CD4-positive, alpha-beta T cell treated with Interleukin-1 beta for 1 hour (primary cell): Measurements from ENCODE around the gene CRYBG2.
"Not testable (repeated sequence)": the region's sequence is repeated elsewhere in the genome, so short reads cannot be mapped to it uniquely, and the experiment has no call there.

Source experiments
- DNase-seq, 2 donors: peaks; one replicate each; pipeline ENCODE4 v3.0.0-alpha.2; 2020 to 2022

The CRYBG2 gene

GRCh38 chr1:26353976-26354820, at the start of gene CRYBG2:
CRYBG2 (minus strand) TSS chr1:26354130; CDS start chr1:26346657, 7,473 bp downstream.
- no peak for DNase-seq

DNA sequence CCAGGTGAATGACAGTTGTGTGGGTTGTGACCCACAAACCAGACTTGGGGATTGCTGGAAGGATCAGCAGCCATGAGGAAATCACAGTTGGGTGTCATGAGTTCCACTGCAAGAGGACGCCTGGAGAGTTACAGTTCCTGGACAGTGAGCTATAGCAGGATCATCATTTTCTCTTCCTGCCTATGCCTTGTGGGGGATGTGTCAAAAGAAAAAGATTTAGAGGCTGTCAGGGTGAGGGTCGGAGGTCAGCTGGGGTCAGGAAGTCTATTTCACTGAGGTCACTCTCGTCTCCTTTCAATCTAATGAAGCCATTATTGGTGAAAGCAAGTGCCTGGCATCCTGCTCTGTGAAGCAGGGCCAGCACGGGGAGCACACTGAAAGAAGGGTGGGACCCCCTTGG, 49.7 kb upstream of the CRYBG2 start:
- no peak for DNase-seq

DNA sequence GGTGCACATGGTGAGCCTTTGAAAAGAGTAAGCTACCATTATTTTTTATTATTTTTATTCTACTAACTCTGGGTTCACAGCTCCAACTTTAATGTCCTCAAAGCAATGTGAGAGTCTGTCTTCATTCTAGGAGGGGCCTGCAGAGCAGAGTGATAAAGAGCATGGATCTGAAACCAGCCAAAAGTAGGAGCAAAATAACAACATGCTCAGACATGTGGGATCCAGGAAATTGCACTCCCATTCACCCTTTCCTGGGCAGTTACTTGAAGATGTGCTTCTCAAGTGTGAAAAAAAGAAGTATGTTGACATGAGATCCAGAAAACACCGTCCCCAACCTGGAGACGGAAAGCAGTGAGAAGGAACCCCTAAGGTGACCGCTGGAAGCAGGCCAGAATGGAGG, 48.0 kb upstream of the CRYBG2 start:
- no peak for DNase-seq

GRCh38 chr1:26399034-26399433, 45.1 kb upstream of the CRYBG2 start:
- no peak for DNase-seq

DNA sequence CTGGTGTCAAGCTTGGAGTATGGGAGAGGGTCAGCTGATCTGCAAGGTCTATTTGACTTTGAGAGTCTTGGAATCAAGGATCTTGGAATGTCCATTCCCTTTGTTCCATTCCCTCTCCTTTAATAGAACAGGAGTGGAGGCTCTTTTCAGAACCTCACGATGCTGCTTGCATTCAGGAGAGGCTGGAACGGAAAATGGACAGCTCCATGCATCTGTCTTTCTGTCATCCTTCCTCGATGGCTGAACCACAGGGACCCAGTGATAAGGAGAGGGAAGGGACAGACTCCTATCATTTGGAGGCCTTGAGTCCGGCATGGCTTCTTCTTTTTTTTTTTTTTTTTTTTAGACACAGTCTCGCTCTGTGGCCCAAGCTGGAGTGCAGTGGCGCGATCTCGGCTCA, 41.8 kb upstream of the CRYBG2 start:
- no peak for DNase-seq

DNA sequence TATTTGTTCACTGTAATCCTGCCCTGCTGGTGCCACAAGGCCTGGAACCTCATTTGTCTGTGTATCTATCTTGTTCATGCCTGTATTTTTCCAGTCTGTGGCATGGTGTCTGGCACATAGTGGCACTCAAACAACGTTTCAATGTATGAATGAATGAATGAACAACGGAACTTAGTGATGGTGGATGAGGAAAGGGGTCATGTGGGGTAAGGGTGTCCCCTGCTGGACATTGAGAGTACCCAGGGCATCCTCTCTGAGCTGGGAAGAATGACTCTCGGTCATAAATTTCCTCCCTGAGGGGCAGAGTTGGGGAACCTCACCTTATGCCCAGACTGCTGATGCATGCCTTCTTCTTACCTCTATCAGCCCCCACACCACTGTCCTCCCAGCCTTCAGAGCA, 37.5 kb upstream of the CRYBG2 start:
- peak; percentile 44 to 67 for DNase-seq

DNA sequence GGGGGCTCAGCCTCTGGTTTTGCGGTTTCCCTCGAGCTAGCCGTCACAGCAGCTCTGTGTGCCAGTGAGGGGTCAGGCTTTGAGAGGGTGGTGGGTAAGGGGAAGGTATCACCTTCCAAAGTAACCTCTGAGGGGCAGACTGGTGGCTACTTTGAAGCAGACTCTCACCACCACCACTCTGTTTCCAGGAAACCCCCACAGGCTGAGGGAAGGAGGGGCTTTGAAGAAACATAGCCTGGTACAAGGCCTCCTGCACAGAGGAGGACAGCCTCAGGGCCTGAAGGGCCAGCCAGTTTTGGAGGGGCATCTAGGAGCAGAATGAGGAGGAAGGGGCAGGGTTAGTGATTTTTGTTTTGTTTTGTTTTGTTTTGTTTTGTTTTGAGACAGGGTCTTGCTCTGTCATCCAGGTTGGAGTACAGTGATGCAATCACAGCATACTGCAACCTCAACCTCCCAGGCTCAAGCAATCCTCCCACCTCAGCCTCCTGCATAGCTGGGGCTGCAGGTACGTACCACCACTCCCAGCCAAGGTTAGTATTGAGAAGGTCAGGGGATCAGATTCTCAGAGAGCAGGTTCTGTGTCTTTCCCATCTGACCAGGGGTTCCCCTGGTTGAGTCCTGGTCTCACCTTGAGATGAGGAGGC, 35.8 kb upstream of the CRYBG2 start:
- no peak for DNase-seq

GRCh38 chr1:26388791-26389445, 35.0 kb upstream of the CRYBG2 start:
- no peak for DNase-seq

- no peak for DNase-seq
Measured at GRCh38 chr1:26387447-26387846, 33.5 kb upstream of the CRYBG2 start.

DNA sequence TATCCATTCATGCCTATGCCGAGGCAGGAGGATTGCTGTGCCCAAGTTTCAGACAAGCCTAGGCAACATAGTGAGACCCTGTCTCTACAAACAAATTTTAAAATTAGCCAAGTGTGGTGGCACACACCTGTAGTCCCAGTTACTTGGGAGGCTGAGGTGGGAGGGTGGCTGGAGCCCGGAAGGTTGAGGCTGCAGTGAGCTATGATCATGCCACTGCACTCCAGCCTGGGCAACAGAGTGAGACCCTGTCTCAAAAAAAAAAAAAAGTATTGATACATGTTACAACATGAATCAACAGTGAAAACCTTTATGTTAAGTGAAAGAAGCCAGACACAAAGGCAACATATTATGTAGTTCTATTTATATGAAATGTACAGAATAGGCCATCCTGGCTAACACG, 31.1 kb upstream of the CRYBG2 start:
- not testable (repeated sequence) for DNase-seq

GRCh38 chr1:26384076-26384475, 30.1 kb upstream of the CRYBG2 start:
- no peak for DNase-seq

- DNase-seq: no peak
Measured at GRCh38 chr1:26378879-26379251, 24.9 kb upstream of the CRYBG2 start.

- DNase-seq: peak; percentile 83 to 84
Measured at GRCh38 chr1:26378088-26378878, 24.4 kb upstream of the CRYBG2 start.

DNA sequence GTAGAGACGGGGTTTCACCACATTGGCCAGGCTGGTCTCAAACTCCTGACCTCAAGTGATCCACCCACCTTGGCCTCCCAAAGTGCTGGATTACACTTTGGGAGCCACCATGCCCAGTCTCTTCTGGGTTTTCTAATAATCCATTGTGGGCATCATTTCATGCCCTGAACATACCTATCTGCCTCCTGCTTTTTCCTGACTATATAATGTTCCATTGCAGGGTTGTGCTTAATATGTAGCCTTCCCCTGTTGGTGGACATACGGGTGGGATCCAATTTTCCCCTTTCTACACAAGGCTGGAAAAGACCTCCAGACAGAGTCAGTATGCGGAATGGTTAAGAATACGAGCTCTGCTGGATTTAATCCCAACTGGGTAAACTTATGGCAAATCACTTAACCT, 22.1 kb upstream of the CRYBG2 start:
- no peak for DNase-seq

- no peak for DNase-seq
Measured at GRCh38 chr1:26375081-26375480, 21.2 kb upstream of the CRYBG2 start.

- DNase-seq: not testable (repeated sequence)
Measured at GRCh38 chr1:26374361-26374760, 20.4 kb upstream of the CRYBG2 start.

DNA sequence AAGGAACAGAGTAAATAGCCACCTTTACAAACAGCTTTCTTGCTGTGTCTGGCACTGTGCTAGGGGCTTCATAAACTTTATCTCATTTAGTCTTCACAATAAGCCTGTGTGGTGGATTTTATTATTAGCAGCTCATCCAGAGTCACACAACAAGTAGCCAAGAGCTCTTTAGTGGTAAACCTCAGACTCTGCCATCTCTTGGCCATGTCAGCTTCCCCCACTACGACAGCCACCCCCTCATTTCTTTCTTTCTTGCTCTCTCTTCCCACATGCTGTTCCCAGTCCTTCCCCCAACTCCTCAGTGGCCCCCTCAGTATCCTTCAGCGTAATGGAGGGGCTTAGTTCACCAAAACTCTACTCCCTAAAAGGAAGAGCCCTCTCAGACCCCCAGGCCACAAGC, 19.9 kb upstream of the CRYBG2 start:
- no peak for DNase-seq

DNA sequence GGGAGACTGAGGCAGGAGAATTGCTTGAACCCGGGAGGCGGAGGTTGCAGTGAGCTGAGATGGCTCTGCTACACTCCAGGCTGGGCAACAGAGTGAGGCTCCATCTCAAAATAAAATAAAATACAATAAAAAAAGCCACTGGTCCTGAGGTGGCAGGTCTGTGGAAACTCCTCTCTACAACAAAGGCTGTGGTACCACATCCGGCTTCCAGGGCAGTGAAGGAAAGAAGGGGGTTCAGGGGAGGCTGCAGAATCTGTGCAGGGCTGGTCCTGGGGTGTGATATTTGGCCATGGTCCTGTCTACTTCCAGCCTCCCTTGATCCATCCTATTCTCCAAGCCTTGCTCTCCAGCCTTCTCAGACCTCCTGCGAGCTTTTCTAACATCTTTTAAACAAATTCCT, 19.4 kb upstream of the CRYBG2 start:
- peak; percentile 13 to 52 for DNase-seq

DNA sequence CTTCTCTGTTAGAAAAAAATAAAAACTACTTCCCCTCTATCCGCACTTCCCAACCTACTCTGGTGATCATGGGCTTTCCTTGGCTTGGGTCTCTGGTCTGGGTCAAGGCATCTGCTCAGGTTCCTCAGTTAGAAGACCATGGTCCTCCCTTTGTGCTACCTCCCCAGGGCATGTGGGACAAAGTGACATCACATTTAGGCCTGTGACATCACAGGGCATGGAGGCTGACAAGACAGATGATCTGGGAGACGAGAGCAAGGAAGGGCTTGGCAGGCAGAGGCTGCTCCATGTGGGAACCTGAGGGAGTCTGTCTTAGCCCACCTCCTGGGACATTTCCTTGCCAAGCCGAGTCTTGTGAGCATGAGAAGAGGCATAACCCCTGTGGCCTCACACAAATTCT, 18.7 kb upstream of the CRYBG2 start, which contains the start of gene ZNF683:
TSS of gene ZNF683 (minus strand) at position 140 of the 400 bp plus-strand sequence. CDS start 4,179 bp downstream, outside the sequence.
- not testable (repeated sequence) for DNase-seq

GRCh38 chr1:26372039-26372438, 18.1 kb upstream of the CRYBG2 start:
- no peak for DNase-seq

GRCh38 chr1:26370591-26371382, 16.9 kb upstream of the CRYBG2 start:
- no peak for DNase-seq

DNA sequence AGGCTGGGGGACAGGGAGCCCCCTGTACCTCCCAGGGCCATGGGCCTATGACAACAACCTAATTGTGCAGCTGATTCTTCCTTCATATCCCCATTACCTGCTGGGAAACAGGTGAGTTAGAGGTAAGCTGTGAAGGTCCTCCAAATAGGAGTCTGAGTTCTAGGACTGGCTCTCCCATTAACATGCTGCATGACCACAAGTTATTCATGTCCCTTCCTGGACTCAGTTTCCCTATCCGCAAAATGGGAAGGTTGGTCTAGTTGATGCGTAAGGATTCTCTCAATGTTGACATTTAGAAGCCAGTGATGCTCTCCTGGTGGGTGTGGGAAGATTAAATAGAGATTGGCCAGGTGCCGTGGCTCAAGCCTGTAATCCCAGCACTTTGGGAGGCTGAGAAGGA, 14.6 kb upstream of the CRYBG2 start:
- DNase-seq: no peak
